ENCODE measurements around the gene IPCEF1. TPM values are rescaled to one million over a fixed set of nuclear protein-coding genes. Genes with fewer than 3 reads are reported as not detected.

The IPCEF1 gene
- polyA plus RNA-seq, 1 donor (not counting 4 experiments of a cell fraction or from before 2014, with no cell fraction given): 0.21 TPM

- H3K27me3 ChIP-seq (ENCODE audit: control insufficient read depth, extremely low read depth, insufficient read depth, low read length): no peaks in the 10 kb centered on the region
- dilution Hi-C loops (cut with MboI; ENCODE audit: extremely low pct_ligation_motif_present, low sequenced_read_pairs): no loop called here
- H2AFZ ChIP-seq (ENCODE audit: control insufficient read depth, low read length): no peak overlapping the region
- no peak overlapping the region for H3K4me2 ChIP-seq (ENCODE audit: control insufficient read depth, extremely low read depth, insufficient read depth, low read depth, low read length)
- no peaks in the 10 kb centered on the region for H3K9me3 ChIP-seq (ENCODE audit: control insufficient read depth, low read depth, low read length)
- H4K20me1 ChIP-seq (ENCODE audit: control insufficient read depth, extremely low read depth, insufficient read depth, low read length): no peaks in the 10 kb centered on the region
- no peak for FAIRE-seq
- no peaks in the 10 kb centered on the region for H3K9me1 ChIP-seq (ENCODE audit: control insufficient read depth, extremely low read depth, insufficient read depth, low read length)
- no peak for DNase-seq (ENCODE audit: low read depth, low spot score)
- no peaks in the 10 kb centered on the region for H3K4me1 ChIP-seq (ENCODE audit: control insufficient read depth, extremely low read depth, insufficient read depth, low read length)
- no peak overlapping the region for H3K27ac ChIP-seq (ENCODE audit: control insufficient read depth, insufficient read depth, low read length)
- TF ChIP-seq EZH2 (IDR thresholded peaks at IDR 0.05; ENCODE audit: low read length) (no peak), CTCF (optimal IDR thresholded peaks at IDR 0.05 in 1 of 3, IDR thresholded peaks at IDR 0.05 in 1 of 3, conservative IDR thresholded peaks at IDR 0.05 in 1 of 3; ENCODE audit: extremely low read depth in 1 of 3, insufficient read depth in 2 of 3, low read length in 3 of 3) (no peak)
- no peaks in the 10 kb centered on the region for H3K36me3 ChIP-seq (ENCODE audit: control insufficient read depth in 2 of 2, extremely low read depth in 1 of 2, insufficient read depth in 2 of 2, low read length in 2 of 2)
- H3K9ac ChIP-seq (ENCODE audit: control insufficient read depth, extremely low read depth, insufficient read depth, low read length): no peak overlapping the region
- H3K4me3 ChIP-seq (ENCODE audit: control insufficient read depth in 2 of 3, extremely low read depth in 1 of 3, insufficient read depth in 2 of 3, low read depth in 1 of 3, low read length in 3 of 3): no peak overlapping the region
- no peaks in the 10 kb centered on the region for H3K79me2 ChIP-seq (ENCODE audit: control insufficient read depth, insufficient read depth, low read length)
Measured at GRCh38 chr6:154245506-154245905, 111.1 kb downstream of the IPCEF1 start.

GRCh38 chr6:154243793-154244750 is 112.5 kb downstream of the IPCEF1 start:
- Histone ChIP-seq H3K4me1 (ENCODE audit: control insufficient read depth, extremely low read depth, insufficient read depth, low read length) (no peaks in the 10 kb centered on the region), H3K9ac (ENCODE audit: control insufficient read depth, extremely low read depth, insufficient read depth, low read length) (no peak overlapping the region), H2AFZ (ENCODE audit: control insufficient read depth, low read length) (no peak overlapping the region), H3K4me3 (ENCODE audit: control insufficient read depth in 2 of 3, extremely low read depth in 1 of 3, insufficient read depth in 2 of 3, low read depth in 1 of 3, low read length in 3 of 3) (no peak overlapping the region), H3K9me1 (ENCODE audit: control insufficient read depth, extremely low read depth, insufficient read depth, low read length) (no peaks in the 10 kb centered on the region), H3K36me3 (ENCODE audit: control insufficient read depth in 2 of 2, extremely low read depth in 1 of 2, insufficient read depth in 2 of 2, low read length in 2 of 2) (no peaks in the 10 kb centered on the region), H3K4me2 (ENCODE audit: control insufficient read depth, extremely low read depth, insufficient read depth, low read depth, low read length) (no peak overlapping the region), H4K20me1 (ENCODE audit: control insufficient read depth, extremely low read depth, insufficient read depth, low read length) (no peaks in the 10 kb centered on the region), H3K9me3 (ENCODE audit: control insufficient read depth, low read depth, low read length) (no peaks in the 10 kb centered on the region), H3K27ac (ENCODE audit: control insufficient read depth, insufficient read depth, low read length) (no peak overlapping the region), H3K27me3 (ENCODE audit: control insufficient read depth, extremely low read depth, insufficient read depth, low read length) (no peaks in the 10 kb centered on the region), H3K79me2 (ENCODE audit: control insufficient read depth, insufficient read depth, low read length) (no peaks in the 10 kb centered on the region)
- dilution Hi-C loops (cut with MboI; ENCODE audit: extremely low pct_ligation_motif_present, low sequenced_read_pairs): no loop called here
- FAIRE-seq (no peak), DNase-seq (ENCODE audit: low read depth, low spot score) (no peak)
- no peak for TF ChIP-seq CTCF (optimal IDR thresholded peaks at IDR 0.05 in 1 of 3, IDR thresholded peaks at IDR 0.05 in 1 of 3, conservative IDR thresholded peaks at IDR 0.05 in 1 of 3; ENCODE audit: extremely low read depth in 1 of 3, insufficient read depth in 2 of 3, low read length in 3 of 3)
- TF ChIP-seq EZH2 (IDR thresholded peaks at IDR 0.05; ENCODE audit: low read length): no peak

All from keratinocyte (primary cell).